Measurements from ENCODE around the gene PTGR3. TPM values are rescaled to one million over a fixed set of nuclear protein-coding genes. Genes with fewer than 3 reads are reported as not detected.

Gene PTGR3
- total RNA-seq, 1 experiment from 2014 or later: 8.2 TPM

DNA sequence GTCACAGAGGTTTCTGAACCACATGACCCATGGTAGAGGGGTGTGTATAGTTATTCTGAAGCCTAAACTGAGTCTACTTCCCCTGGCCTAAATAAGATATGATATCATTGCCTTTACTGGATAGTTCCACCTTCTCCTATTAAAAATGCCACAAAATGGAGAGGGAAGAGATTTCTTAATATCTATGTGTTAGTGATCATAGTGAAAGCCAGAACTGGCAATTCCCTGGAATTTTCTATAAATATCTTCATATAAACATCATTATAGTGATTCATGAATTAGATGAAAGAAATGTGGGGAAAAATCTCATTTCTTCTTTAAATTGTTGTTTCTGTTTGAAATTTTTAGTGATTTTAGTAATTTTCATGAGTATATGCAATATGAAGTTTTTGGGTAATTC is 47.4 kb upstream of the PTGR3 start:
- ChIA-PET POLR2A (ENCODE audit: unreplicated experiment) (no interaction called here), CTCF (no interaction called here)
- H2AFZ ChIP-seq (ENCODE audit: low read length): no peak overlapping the region
- BruUV-seq (replicated peaks): no TSS peak
- H3K79me2 ChIP-seq (ENCODE audit: low read length): no peaks in the 10 kb centered on the region
- no peaks in the 10 kb centered on the region for H3K36me3 ChIP-seq (ENCODE audit: low read depth, low read length)
- no peak overlapping the region for H3K9ac ChIP-seq (ENCODE audit: low read length)
- no peak overlapping the region for H3K4me3 ChIP-seq (ENCODE audit: low read length)
- H3K9me3 ChIP-seq (ENCODE audit: low read length): no peaks in the 10 kb centered on the region
- no peaks in the 10 kb centered on the region for H3K4me1 ChIP-seq (ENCODE audit: insufficient read depth, low read length)
- no peaks in the 10 kb centered on the region for H3F3A ChIP-seq (ENCODE audit: low read length, unreplicated experiment)
- intact Hi-C loops (cut with micrococcal nuclease): no loop called here
- DNase-seq (no peak), ATAC-seq (no peak)
- H3K27ac ChIP-seq (ENCODE audit: low read length): no peak overlapping the region
- H3K9me2 ChIP-seq (replicated peaks; ENCODE audit: low read length): no peaks in the 10 kb centered on the region
- TF ChIP-seq EZH2 (IDR thresholded peaks at IDR 0.05; ENCODE audit: low read length, unreplicated experiment) (no peak), EZH2phosphoT487 (IDR thresholded peaks at IDR 0.05; ENCODE audit: borderline replicate concordance, low read length) (no peak)
- TF ChIP-seq, protein P1, sequence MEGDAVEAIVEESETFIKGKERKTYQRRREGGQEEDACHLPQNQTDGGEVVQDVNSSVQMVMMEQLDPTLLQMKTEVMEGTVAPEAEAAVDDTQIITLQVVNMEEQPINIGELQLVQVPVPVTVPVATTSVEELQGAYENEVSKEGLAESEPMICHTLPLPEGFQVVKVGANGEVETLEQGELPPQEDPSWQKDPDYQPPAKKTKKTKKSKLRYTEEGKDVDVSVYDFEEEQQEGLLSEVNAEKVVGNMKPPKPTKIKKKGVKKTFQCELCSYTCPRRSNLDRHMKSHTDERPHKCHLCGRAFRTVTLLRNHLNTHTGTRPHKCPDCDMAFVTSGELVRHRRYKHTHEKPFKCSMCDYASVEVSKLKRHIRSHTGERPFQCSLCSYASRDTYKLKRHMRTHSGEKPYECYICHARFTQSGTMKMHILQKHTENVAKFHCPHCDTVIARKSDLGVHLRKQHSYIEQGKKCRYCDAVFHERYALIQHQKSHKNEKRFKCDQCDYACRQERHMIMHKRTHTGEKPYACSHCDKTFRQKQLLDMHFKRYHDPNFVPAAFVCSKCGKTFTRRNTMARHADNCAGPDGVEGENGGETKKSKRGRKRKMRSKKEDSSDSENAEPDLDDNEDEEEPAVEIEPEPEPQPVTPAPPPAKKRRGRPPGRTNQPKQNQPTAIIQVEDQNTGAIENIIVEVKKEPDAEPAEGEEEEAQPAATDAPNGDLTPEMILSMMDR (conservative IDR thresholded peaks at IDR 0.05; ENCODE audit: low read depth, low read length): no peak
- H4K20me1 ChIP-seq (ENCODE audit: low read length): no peaks in the 10 kb centered on the region
- H3K27me3 ChIP-seq (ENCODE audit: low read length): no peaks in the 10 kb centered on the region
- no peak overlapping the region for H3K4me2 ChIP-seq (ENCODE audit: low read length)

DNA sequence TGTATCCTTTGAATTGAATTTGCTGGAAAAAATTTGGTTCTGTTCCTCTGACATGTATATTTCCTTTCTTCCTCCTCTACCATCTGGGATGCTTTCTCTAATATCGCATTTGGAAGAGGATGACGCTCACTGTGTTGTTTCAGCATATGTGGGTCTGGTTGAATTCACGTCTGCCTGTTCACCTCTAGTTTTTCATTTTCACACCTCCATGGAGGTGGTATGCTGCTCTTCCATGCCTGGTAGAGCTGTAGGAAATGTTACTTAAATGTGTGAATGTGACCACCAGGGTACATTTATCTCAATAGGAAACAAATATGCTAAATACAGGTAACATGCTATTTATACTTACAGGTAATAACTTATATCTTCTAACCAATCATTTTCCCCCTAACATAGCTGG is 46.2 kb upstream of the PTGR3 start:
- Histone ChIP-seq H3K4me1 (ENCODE audit: insufficient read depth, low read length) (no peaks in the 10 kb centered on the region), H3K4me2 (ENCODE audit: low read length) (no peak overlapping the region), H3K9ac (ENCODE audit: low read length) (no peak overlapping the region), H4K20me1 (ENCODE audit: low read length) (no peaks in the 10 kb centered on the region), H2AFZ (ENCODE audit: low read length) (no peak overlapping the region), H3K9me3 (ENCODE audit: low read length) (no peaks in the 10 kb centered on the region), H3K9me2 (replicated peaks; ENCODE audit: low read length) (no peaks in the 10 kb centered on the region), H3K4me3 (ENCODE audit: low read length) (no peak overlapping the region), H3K79me2 (ENCODE audit: low read length) (no peaks in the 10 kb centered on the region), H3K36me3 (ENCODE audit: low read depth, low read length) (no peaks in the 10 kb centered on the region), H3K27ac (ENCODE audit: low read length) (no peak overlapping the region), H3F3A (ENCODE audit: low read length, unreplicated experiment) (no peaks in the 10 kb centered on the region), H3K27me3 (ENCODE audit: low read length) (no peaks in the 10 kb centered on the region)
- TF ChIP-seq EZH2phosphoT487 (IDR thresholded peaks at IDR 0.05; ENCODE audit: borderline replicate concordance, low read length) (no peak), EZH2 (IDR thresholded peaks at IDR 0.05; ENCODE audit: low read length, unreplicated experiment) (no peak)
- TF ChIP-seq, protein P1 (conservative IDR thresholded peaks at IDR 0.05; ENCODE audit: low read depth, low read length): no peak
- no peak for ATAC-seq
- BruUV-seq (replicated peaks): no TSS peak
- ChIA-PET POLR2A (ENCODE audit: unreplicated experiment) (no interaction called here), CTCF (no interaction called here)
- DNase-seq: no peak
- intact Hi-C loops (cut with micrococcal nuclease): no loop called here

DNA sequence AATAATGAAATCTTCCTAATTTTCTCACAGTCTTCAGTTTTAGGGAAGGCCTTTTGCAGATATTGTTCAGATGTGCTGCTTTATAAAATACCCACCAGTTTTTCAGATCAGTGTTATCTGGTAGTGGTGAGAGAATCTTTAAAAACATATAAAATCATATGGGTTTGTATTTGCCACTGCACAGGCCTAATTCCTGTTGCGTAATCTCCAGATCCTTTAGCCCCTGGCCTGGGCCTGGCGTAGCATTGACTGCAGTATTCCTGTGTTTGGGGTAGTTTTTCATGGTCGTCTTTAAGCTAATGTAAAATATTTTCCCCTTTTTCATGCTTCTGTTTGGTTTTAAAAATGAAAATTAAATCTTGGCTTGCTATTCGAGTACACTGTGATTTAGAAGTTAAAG is 44.8 kb upstream of the PTGR3 start:
- no peak for TF ChIP-seq EZH2phosphoT487 (IDR thresholded peaks at IDR 0.05; ENCODE audit: borderline replicate concordance, low read length)
- H4K20me1 ChIP-seq (ENCODE audit: low read length): no peaks in the 10 kb centered on the region
- H2AFZ ChIP-seq (ENCODE audit: low read length): no peak overlapping the region
- H3K9ac ChIP-seq (ENCODE audit: low read length): no peak overlapping the region
- H3F3A ChIP-seq (ENCODE audit: low read length, unreplicated experiment): no peaks in the 10 kb centered on the region
- H3K27me3 ChIP-seq (ENCODE audit: low read length): no peaks in the 10 kb centered on the region
- no peak overlapping the region for H3K27ac ChIP-seq (ENCODE audit: low read length)
- DNase-seq: no peak
- no peak overlapping the region for H3K4me2 ChIP-seq (ENCODE audit: low read length)
- H3K9me2 ChIP-seq (replicated peaks; ENCODE audit: low read length): no peaks in the 10 kb centered on the region
- no TSS peak for BruUV-seq (replicated peaks)
- no peaks in the 10 kb centered on the region for H3K36me3 ChIP-seq (ENCODE audit: low read depth, low read length)
- H3K4me3 ChIP-seq (ENCODE audit: low read length): no peak overlapping the region
- CTCF ChIA-PET: no interaction called here
- no peaks in the 10 kb centered on the region for H3K4me1 ChIP-seq (ENCODE audit: insufficient read depth, low read length)
- no peaks in the 10 kb centered on the region for H3K79me2 ChIP-seq (ENCODE audit: low read length)
- intact Hi-C loops (cut with micrococcal nuclease): no loop called here
- POLR2A ChIA-PET (ENCODE audit: unreplicated experiment): no interaction called here
- no peaks in the 10 kb centered on the region for H3K9me3 ChIP-seq (ENCODE audit: low read length)
- ATAC-seq: no peak
